BLaER1 (cell line): Measurements from ENCODE around the gene WDR89.

Source experiments
- H3K27ac ChIP-seq: shearing (Covaris generic); formaldehyde crosslinking; 2 replicates; pipeline ENCODE4 v1.8.1; 2022
- H3K27me3 ChIP-seq: shearing (Covaris generic); formaldehyde crosslinking; 2 replicates; pipeline ENCODE4 v1.8.1; 2022
- H3K36me3 ChIP-seq: shearing (Covaris generic); formaldehyde crosslinking; 2 replicates; pipeline ENCODE4 v1.8.1; 2022
- H3K4me1 ChIP-seq: shearing (Covaris generic); formaldehyde crosslinking; 2 replicates; pipeline ENCODE4 v1.8.1; 2022
- H3K4me2 ChIP-seq: shearing (Covaris generic); formaldehyde crosslinking; 2 replicates; pipeline ENCODE4 v1.8.1; 2022
- H3K4me3 ChIP-seq: shearing (Covaris generic); formaldehyde crosslinking; 2 replicates; pipeline ENCODE4 v1.8.1; 2022
- H3K9ac ChIP-seq: shearing (Covaris generic); formaldehyde crosslinking; 2 replicates; pipeline ENCODE4 v1.8.1; 2022
- H3K9me3 ChIP-seq: shearing (Covaris generic); formaldehyde crosslinking; 2 replicates; pipeline ENCODE4 v1.8.1; 2022
- H4K20me1 ChIP-seq: shearing (Covaris generic); formaldehyde crosslinking; 2 replicates; pipeline ENCODE4 v1.8.1; 2022
- Cebpa-rat ChIP-seq: shearing (Covaris generic); IDR thresholded peaks from 2 replicates; pipeline ENCODE4 v1.8.1; 2022

Gene WDR89

DNA sequence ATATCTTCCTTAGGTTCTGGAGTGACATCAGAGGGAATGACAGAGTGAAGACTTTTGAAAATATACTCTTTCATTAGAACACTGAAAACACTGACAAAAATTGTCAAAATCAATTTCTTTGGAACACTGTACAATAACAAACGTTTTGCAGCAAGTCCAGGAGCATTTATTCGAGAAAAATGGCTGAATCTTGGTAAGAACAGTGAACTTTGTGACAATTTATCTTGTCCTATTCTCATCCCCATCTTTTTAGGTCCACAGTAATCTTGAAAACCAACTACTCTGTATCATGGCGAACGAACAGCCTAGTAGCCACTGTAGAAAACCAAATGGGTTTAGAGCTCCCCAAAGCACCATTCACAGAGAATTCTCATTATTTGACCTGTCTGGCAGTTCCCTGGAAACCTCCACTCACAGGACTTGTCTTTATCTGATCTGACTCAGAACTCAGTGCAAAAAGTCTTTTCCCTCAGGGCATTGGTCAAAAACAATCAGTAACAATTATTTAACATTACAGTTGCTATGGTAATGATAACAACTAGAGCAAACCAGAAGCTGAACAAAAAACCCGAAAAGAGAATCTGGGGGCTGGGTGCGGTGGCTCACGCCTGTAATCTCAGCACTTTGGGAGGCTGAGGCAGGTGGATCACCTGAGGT is 78.2 kb downstream of the WDR89 start:
- Histone ChIP-seq H3K9ac (no peak overlapping the region), H3K4me3 (no peak overlapping the region), H3K4me2 (no peak overlapping the region), H3K4me1 (no peaks in the 10 kb centered on the region), H3K36me3 (no peaks in the 10 kb centered on the region), H3K27me3 (no peaks in the 10 kb centered on the region), H3K9me3 (no peaks in the 10 kb centered on the region), H4K20me1 (no peaks in the 10 kb centered on the region), H3K27ac (no peak overlapping the region)
- no peak for TF ChIP-seq Cebpa-rat

DNA sequence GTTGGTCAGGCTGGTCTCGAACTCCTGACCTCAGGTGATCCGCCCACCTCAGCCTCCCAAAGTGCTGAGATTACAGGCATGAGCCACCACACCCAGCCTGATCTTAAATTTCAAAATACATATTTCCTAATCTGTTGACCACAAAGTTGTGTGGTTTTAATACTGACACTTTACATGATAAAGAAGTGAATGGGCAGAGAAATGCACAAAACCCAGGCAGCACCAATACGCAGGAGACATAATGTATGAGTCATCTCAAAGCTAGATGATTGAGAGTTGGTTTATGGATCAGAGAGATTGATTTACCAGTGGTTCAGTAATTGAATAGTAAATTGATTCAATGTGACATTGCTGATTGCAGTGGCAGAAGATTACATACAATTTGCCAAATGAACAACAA is 79.3 kb downstream of the WDR89 start:
- H3K27me3 ChIP-seq, result no peaks in the 10 kb centered on the region
- no peaks in the 10 kb centered on the region for H3K4me1 ChIP-seq
- H3K36me3 ChIP-seq, result no peaks in the 10 kb centered on the region
- no peak overlapping the region for H3K4me3 ChIP-seq
- H3K9me3 ChIP-seq, result no peaks in the 10 kb centered on the region
- no peak overlapping the region for H3K27ac ChIP-seq
- no peak overlapping the region for H3K9ac ChIP-seq
- H3K4me2 ChIP-seq, result no peak overlapping the region
- no peak for TF ChIP-seq Cebpa-rat
- H4K20me1 ChIP-seq, result no peaks in the 10 kb centered on the region

DNA sequence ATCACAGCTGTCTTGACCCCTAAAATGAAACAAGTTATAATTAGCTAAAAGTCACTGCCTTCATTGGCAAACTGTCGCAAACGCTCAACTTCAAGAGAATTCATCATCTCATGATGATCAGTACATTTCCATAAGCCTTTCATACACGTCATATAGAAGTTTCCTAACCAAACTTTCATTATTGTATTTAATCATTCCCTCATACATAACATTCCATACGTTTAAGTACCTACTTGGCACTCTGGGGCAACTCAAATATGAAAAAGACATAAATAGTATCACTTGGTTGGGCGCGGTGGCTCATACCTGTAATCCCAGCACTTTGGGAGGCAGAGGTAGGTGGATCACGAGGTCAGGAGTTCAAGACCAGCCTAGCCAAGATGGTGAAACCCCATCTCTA is 86.1 kb downstream of the WDR89 start:
- Histone ChIP-seq H3K27me3 (no peaks in the 10 kb centered on the region), H3K4me2 (no peak overlapping the region), H3K4me1 (no peaks in the 10 kb centered on the region), H3K4me3 (no peak overlapping the region), H3K36me3 (no peaks in the 10 kb centered on the region), H3K9me3 (no peaks in the 10 kb centered on the region), H3K27ac (no peak overlapping the region), H3K9ac (no peak overlapping the region), H4K20me1 (no peaks in the 10 kb centered on the region)
- TF ChIP-seq Cebpa-rat, result no peak

DNA sequence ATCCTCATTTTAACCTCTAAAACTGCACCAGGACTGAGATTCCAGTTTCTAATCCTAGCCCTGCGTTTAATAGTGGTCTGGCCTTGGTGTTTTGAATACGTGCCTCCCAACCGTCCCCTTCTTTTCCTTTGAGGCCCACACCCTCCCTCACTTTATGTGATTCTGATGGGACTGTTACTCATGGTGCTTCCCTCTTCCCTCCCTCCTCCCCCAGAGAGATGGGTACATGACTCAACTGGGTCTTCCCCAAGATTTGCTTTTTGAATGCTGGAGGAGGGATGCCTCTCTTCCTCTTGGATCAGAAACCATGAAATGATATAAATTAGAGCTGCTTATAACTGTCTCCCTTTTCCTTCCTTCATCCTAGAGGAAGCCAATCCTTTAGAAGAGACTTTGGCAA is 90.3 kb downstream of the WDR89 start:
- no peaks in the 10 kb centered on the region for H3K4me1 ChIP-seq
- no peak overlapping the region for H3K4me2 ChIP-seq
- no peaks in the 10 kb centered on the region for H3K36me3 ChIP-seq
- TF ChIP-seq Cebpa-rat, result no peak
- H3K4me3 ChIP-seq, result no peak overlapping the region
- H4K20me1 ChIP-seq, result no peaks in the 10 kb centered on the region
- no peaks in the 10 kb centered on the region for H3K27me3 ChIP-seq
- no peaks in the 10 kb centered on the region for H3K9me3 ChIP-seq
- H3K9ac ChIP-seq, result no peak overlapping the region
- no peak overlapping the region for H3K27ac ChIP-seq

DNA sequence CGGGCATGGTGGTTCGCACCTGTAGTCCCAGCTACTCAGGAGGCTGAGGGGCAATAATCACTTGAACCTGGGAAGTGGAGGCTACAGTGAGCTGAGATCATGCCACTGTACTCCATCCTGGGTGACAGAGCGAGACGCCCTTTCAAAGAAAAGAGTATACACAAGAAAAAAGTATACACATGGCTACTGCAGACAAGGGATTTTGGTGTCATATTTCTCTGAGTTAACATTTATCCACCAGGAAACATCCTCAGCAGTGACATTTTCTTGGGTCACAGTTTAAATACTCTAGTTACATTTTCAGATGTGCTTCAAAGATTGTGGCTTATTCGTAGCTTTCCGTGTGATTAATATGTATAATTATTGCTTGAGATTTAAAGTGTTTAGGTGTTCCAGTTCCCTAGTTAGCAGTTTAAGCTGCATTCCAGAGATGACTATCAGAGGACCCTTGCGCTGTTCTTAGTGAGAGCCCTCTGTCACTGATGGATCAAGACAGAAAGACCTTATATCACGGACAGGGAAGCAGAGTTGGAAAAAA is 93.8 kb downstream of the WDR89 start:
- no peaks in the 10 kb centered on the region for H3K27me3 ChIP-seq
- H3K36me3 ChIP-seq, result no peaks in the 10 kb centered on the region
- H3K4me3 ChIP-seq, result no peak overlapping the region
- no peak for TF ChIP-seq Cebpa-rat
- H3K27ac ChIP-seq, result no peak overlapping the region
- H3K9ac ChIP-seq, result no peak overlapping the region
- no peaks in the 10 kb centered on the region for H4K20me1 ChIP-seq
- peaks cover 8% of the 10 kb centered on the region for H3K4me1 ChIP-seq
- H3K4me2 ChIP-seq, result no peak overlapping the region
- H3K9me3 ChIP-seq, result no peaks in the 10 kb centered on the region
